ENCODE data around the gene CD300C.
"Not testable (repeated sequence)": the region's sequence is repeated elsewhere in the genome, so short reads cannot be mapped to it uniquely, and the experiment has no call there.

Gene CD300C

GRCh38 chr17:74545843-74546230, at the start of gene CD300C:
TSS of gene CD300C (minus strand) at chr17:74546115. CDS start at chr17:74545782, 333 bp downstream.
- DNase-seq = no peak

GRCh38 chr17:74595037-74595750, 49.3 kb upstream of the CD300C start:
- no peak for DNase-seq

- no peak for DNase-seq
Observed at GRCh38 chr17:74592087-74592990, 46.4 kb upstream of the CD300C start, which contains the start of gene CD300LD. TSS of gene CD300LD (minus strand) at chr17:74592283. CDS start at chr17:74592202, 81 bp downstream.

- DNase-seq = no peak
Observed at GRCh38 chr17:74591503-74591902, 45.6 kb upstream of the CD300C start.

- no peak for DNase-seq
Observed at GRCh38 chr17:74585711-74586110, 39.8 kb upstream of the CD300C start.

GRCh38 chr17:74584292-74585060, 38.6 kb upstream of the CD300C start:
- DNase-seq = no peak

GRCh38 chr17:74582633-74583032, 36.7 kb upstream of the CD300C start:
- no peak for DNase-seq

GRCh38 chr17:74579900-74580299, 34.0 kb upstream of the CD300C start:
- no peak for DNase-seq

GRCh38 chr17:74578979-74579378, 33.1 kb upstream of the CD300C start:
- no peak for DNase-seq

- no peak for DNase-seq
Observed at GRCh38 chr17:74574489-74575142, 28.7 kb upstream of the CD300C start.

- DNase-seq = not testable (repeated sequence)
Observed at GRCh38 chr17:74573635-74574034, 27.7 kb upstream of the CD300C start.

- DNase-seq = no peak
Observed at GRCh38 chr17:74573169-74573568, 27.3 kb upstream of the CD300C start.

- DNase-seq = no peak
Observed at GRCh38 chr17:74571621-74572270, 25.8 kb upstream of the CD300C start.

- DNase-seq = peak; percentile 7
Observed at GRCh38 chr17:74569020-74570003, 23.4 kb upstream of the CD300C start.

- no peak for DNase-seq
Observed at GRCh38 chr17:74568106-74568873, 22.4 kb upstream of the CD300C start.

- DNase-seq = no peak
Observed at GRCh38 chr17:74567397-74567796, 21.5 kb upstream of the CD300C start, which contains the start of gene CD300H. TSS of gene CD300H (minus strand) at chr17:74567509.

GRCh38 chr17:74566132-74566753, 20.3 kb upstream of the CD300C start:
- peak; percentile 14 for DNase-seq

GRCh38 chr17:74565126-74565525, 19.2 kb upstream of the CD300C start:
- no peak for DNase-seq

GRCh38 chr17:74563358-74563757, 17.4 kb upstream of the CD300C start:
- DNase-seq = no peak

Measured in SHP77 treated with DMSO at 0.1 percent for 48 hours (cell line).